Smooth muscle cell (in vitro differentiated cells): ENCODE data around the gene ADAMTSL1. TPM values are rescaled to one million over a fixed set of nuclear protein-coding genes. Genes with fewer than 3 reads are reported as not detected.

ENCODE experiments used
- DNase-seq: peaks from one replicate; lab custom pipeline; 2025; ENCODE audit not compliant: unreplicated experiment; lab: John Stamatoyannopoulos, UW
- H2AFZ ChIP-seq: fragments of 200-600 bp; sonication (generic); 2 replicates; pipeline ENCODE4 v1.6.0; 2016; ENCODE audit warnings: antibody characterized with exemption, low read depth, mild to moderate bottlenecking
- H3F3A ChIP-seq: fragments of 200-600 bp; sonication (generic); 2 replicates; pipeline ENCODE4 v1.6.0; 2017; ENCODE audit warnings: antibody characterized with exemption, low read depth
- H3K27ac ChIP-seq: fragments of 200-600 bp; sonication (generic); 2 replicates; pipeline ENCODE4 v1.5.1; 2016; ENCODE audit warnings: low read depth, mild to moderate bottlenecking
- H3K27me3 ChIP-seq: fragments of 200-600 bp; sonication (generic); 2 replicates; pipeline ENCODE4 v1.6.1; 2016; ENCODE audit warnings: low read depth, mild to moderate bottlenecking
- H3K36me3 ChIP-seq: fragments of 200-600 bp; sonication (generic); 2 replicates; pipeline ENCODE4 v1.5.1; 2016; ENCODE audit warnings: low read depth
- H3K4me1 ChIP-seq: fragments of 200-600 bp; sonication (generic); 2 replicates; pipeline ENCODE4 v1.5.1; 2016; ENCODE audit warnings: low read depth
- H3K4me2 ChIP-seq: fragments of 200-600 bp; sonication (generic); 2 replicates; pipeline ENCODE4 v1.6.0; 2016; ENCODE audit warnings: mild to moderate bottlenecking
- H3K4me3 ChIP-seq: fragments of 200-600 bp; sonication (generic); 2 replicates; pipeline ENCODE4 v1.5.1; 2016; ENCODE audit warnings: mild to moderate bottlenecking
- H3K79me2 ChIP-seq: fragments of 200-600 bp; sonication (generic); 2 replicates; pipeline ENCODE4 v1.6.0; 2016; ENCODE audit warnings: low read depth, mild to moderate bottlenecking
- H3K9ac ChIP-seq: fragments of 200-600 bp; sonication (generic); 2 replicates; pipeline ENCODE4 v1.6.0; 2016; ENCODE audit warnings: low read depth
- H3K9me3 ChIP-seq: fragments of 200-600 bp; sonication (generic); replicated peaks from 2 replicates; pipeline ENCODE4 v1.5.1; 2016; ENCODE audit warnings: low read depth
- H4K20me1 ChIP-seq: fragments of 200-600 bp; sonication (generic); 2 replicates; pipeline ENCODE4 v1.6.0; 2016; ENCODE audit warnings: low read depth
- CTCF ChIP-seq: fragments of 200-600 bp; sonication (generic); IDR thresholded peaks from 2 replicates; pipeline ENCODE4 v1.5.1; 2017; ENCODE audit warnings: borderline replicate concordance, mild to moderate bottlenecking, antibody characterized with exemption; ENCODE audit not compliant: insufficient read depth, poor library complexity, severe bottlenecking
- WGBS: methylation state at CpG from one replicate; pipeline ENCODE4 v1.1.7; 2016; ENCODE audit warnings: low lambda C conversion rate; 5-methylcytosine and 5-hydroxymethylcytosine counted together
- polyA plus RNA-seq: library from polyadenylated mRNA; unstranded; fragments of >200 nt; fragmentation: Nextera tagmentation; extraction: Ambion mirVana; gene quantifications from 2 replicates; pipeline ENCODE4 v1.2.1, GENCODE V29; 2016
- total RNA-seq: library from RNA; depleted of rRNA; stranded (reverse); fragments of >200 nt; gene quantifications from 2 replicates; pipeline ENCODE4 v1.2.3, GENCODE V29; 2014

ADAMTSL1 gene
- total and polyA plus RNA-seq, 2 experiments from 2014 or later, result 4.3 to 4.4 TPM

DNA sequence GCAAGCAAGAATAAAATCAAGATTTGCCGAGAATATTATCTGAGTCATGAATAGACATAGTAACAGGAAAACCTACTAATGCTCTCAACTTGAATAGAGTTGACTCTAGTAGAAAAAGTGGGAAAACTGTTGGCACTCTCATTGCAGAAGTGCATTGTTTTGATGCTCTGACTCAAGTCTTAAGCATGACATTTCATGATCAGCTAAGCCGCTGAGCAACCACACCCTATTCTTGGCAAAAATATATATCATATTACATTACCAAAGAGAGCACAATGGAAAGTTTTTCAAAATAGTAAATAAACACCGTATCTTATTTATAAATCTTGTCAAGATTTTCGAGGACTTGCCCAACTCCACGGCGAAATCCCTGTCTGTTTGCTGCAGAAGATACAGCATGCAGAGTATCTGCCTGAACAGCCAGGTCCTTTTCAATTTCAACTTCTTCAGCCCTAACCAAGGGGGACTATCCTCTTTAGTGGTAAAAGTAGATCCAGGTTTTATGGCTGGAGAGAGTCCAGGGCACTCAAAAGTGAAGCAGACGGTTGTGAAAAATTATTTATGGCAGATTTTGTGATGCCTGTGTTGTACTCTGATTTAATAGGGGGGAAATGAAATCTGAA lies 13.9 kb upstream of the ADAMTSL1 start:
- H3K9ac ChIP-seq, result no peak overlapping the region
- no peak for DNase-seq

GRCh38 chr9:18461496-18461895 lies 12.5 kb upstream of the ADAMTSL1 start:
- TF ChIP-seq CTCF, result no peak
- Histone ChIP-seq H3K4me1 (no peaks in the 10 kb centered on the region), H3F3A (no peaks in the 10 kb centered on the region), H3K9ac (no peak overlapping the region), H3K4me3 (no peak overlapping the region), H3K27ac (no peak overlapping the region), H3K4me2 (no peak overlapping the region), H3K9me3 (no peaks in the 10 kb centered on the region), H2AFZ (no peak overlapping the region), H4K20me1 (no peaks in the 10 kb centered on the region), H3K79me2 (no peaks in the 10 kb centered on the region), H3K27me3 (no peaks in the 10 kb centered on the region), H3K36me3 (no peaks in the 10 kb centered on the region)
- DNase-seq, result no peak
- 85% methylated on average over 4 of the region's 4 CpGs for WGBS

More for the DNA sequence above, 13.9 kb upstream of the ADAMTSL1 start:
- Histone ChIP-seq H3K9me3 (no peaks in the 10 kb centered on the region), H2AFZ (no peak overlapping the region), H3K27me3 (no peaks in the 10 kb centered on the region), H3K4me2 (no peak overlapping the region), H3K27ac (no peak overlapping the region), H3K79me2 (no peaks in the 10 kb centered on the region), H3K4me1 (no peaks in the 10 kb centered on the region), H3F3A (no peaks in the 10 kb centered on the region), H4K20me1 (no peaks in the 10 kb centered on the region), H3K36me3 (no peaks in the 10 kb centered on the region), H3K4me3 (no peak overlapping the region)
- TF ChIP-seq CTCF, result no peak
- WGBS, result 85% methylated on average over 7 of the region's 7 CpGs

DNA sequence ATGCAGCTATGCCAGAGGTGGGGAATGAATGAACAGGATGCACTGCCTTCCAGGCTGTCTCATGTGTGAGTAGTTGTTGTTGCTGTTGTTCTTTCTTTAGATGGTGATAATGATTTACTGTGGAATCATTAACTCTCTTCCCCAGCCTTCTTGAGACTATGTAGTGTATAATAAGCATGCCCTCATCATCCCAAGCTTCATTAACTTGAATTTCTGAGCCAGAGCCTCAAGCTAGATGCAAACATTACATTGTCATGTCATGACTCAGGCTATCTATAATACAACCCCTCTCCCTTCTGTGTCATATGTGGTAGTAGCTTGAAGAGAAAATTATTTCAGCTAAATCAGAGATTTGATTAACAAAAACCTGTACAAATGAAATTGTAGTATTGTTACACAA lies 10.0 kb upstream of the ADAMTSL1 start:
- Histone ChIP-seq H3K79me2 (no peaks in the 10 kb centered on the region), H2AFZ (no peak overlapping the region), H3K27me3 (no peaks in the 10 kb centered on the region), H3K4me1 (no peaks in the 10 kb centered on the region), H3K4me3 (no peak overlapping the region), H3K9me3 (no peaks in the 10 kb centered on the region), H3K4me2 (no peak overlapping the region), H4K20me1 (no peaks in the 10 kb centered on the region), H3K36me3 (no peaks in the 10 kb centered on the region), H3K9ac (no peak overlapping the region), H3K27ac (no peak overlapping the region), H3F3A (no peaks in the 10 kb centered on the region)
- TF ChIP-seq CTCF, result no peak
- no peak for DNase-seq

GRCh38 chr9:18466101-18466500 lies 7.9 kb upstream of the ADAMTSL1 start:
- Histone ChIP-seq H3F3A (no peaks in the 10 kb centered on the region), H3K27ac (no peak overlapping the region), H3K79me2 (no peaks in the 10 kb centered on the region), H3K4me2 (no peak overlapping the region), H3K36me3 (no peaks in the 10 kb centered on the region), H2AFZ (no peak overlapping the region), H3K27me3 (no peaks in the 10 kb centered on the region), H4K20me1 (no peaks in the 10 kb centered on the region), H3K9ac (no peak overlapping the region), H3K9me3 (no peaks in the 10 kb centered on the region), H3K4me1 (no peaks in the 10 kb centered on the region), H3K4me3 (no peak overlapping the region)
- TF ChIP-seq CTCF, result no peak
- no peak for DNase-seq
- WGBS, result 89% methylated on average over 4 of the region's 4 CpGs
